ENCODE measurements around the gene KRT8.
"Not testable (repeated sequence)": the region's sequence is repeated elsewhere in the genome, so short reads cannot be mapped to it uniquely, and the experiment has no call there.

The KRT8 gene

DNA sequence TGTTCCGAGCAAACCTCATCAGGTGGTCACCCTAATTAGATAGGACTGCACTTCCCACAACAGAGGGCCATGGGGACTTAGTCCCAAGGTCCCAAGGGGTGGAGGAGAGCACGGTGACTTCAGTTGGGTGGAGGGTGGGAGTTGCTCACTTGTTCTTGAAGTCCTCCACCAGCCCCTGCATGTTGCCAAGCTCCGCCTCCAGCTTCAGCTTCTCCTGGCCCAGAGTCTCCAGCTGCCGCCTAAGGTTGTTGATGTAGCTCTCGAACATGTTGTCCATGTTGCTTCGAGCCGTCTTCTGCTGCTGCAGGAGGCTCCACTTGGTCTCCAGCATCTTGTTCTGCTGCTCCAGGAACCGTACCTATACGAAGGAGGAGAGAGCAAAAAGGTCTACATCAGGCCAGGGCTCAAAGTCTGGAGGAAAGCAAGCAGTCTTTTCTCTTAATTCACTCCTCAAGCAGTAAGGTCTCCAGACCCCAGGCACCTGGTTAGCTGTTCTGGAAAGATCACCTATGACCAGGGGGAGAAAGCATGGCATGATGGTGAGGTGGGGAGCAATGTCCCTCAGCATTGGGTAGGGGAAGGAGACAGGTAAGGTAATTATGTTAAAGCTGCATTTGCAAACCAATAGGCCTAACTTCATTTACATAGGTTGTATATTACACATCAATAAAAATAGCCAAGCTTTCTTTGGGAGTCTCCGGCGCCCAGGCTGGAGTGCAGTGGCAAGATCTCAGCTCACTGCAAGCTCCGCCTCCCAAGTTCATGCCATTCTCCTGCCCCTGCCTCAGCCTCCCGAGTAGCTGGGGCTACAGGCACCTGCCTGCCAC is 2.9 kb downstream of the KRT8 start:
- no peak for DNase-seq

DNA sequence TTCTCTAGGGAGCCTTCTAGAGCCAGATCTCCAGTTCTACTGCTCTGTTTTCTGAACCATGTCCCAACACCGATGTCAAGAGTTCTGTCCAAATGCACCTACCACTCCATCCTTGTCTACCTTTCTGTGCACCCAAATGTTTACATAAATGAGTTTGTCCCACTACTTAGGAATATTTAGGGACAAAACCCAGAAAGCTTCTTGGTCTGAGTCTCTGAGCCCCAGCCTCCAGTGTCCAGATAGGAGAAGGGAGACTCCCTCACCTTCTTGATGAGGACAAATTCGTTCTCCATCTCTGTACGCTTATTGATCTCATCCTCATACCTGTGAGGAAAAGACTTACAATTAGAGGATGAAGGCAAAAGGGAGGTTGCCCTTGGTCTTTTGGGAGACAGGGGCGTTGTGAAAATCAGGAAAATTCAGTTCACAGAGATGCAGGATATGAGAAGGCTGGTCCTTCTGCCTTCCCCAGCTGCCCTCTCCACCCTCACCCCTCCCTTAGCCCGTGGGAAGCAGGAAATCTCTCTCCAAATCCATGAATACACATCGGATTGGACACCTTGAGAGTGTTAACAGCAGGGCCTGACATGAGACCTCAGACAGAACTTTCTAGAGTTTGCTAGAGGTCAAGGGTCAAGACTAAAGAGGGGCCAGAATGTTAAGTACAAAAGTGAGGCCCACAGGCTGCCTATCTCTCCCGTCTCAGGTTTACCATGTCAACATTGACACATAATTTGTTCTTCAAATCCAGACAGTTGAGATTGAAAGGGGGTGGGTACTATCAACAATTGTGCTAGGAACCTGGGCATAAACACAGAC is 3.8 kb downstream of the KRT8 start:
- DNase-seq = no peak

DNA sequence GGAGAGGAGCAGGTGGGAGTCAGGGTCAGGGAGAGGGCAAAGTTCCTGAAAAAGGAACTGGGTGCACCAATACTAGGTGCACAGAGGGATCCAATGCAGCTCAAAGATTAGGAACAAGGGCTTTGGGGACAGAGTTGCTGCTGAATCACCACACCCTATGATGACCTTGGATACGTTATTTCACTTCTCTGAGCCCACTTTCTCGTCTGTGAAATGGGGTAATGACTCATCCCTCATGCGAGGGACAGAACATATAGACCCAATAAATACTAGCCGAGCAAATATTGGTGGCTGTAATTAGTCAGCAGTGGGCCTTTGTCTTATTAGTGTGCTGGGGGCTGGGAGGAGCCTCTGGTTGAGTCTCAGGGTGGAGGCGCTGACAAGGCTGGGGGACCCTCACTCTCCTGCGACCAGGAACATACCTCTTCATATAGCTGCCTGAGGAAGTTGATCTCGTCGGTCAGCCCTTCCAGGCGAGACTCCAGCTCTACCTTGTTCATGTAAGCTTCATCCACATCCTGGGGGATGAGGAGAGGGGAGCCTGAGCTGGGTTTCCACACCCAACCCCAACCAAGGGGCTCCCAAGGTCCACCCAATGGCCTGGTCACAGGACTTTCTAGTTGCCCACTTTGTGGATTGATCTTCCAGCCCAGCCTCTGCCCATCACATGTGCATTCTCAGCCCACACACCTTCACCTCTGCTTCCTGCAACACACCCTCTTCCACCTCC is 4.5 kb downstream of the KRT8 start:
- no peak for DNase-seq

DNA sequence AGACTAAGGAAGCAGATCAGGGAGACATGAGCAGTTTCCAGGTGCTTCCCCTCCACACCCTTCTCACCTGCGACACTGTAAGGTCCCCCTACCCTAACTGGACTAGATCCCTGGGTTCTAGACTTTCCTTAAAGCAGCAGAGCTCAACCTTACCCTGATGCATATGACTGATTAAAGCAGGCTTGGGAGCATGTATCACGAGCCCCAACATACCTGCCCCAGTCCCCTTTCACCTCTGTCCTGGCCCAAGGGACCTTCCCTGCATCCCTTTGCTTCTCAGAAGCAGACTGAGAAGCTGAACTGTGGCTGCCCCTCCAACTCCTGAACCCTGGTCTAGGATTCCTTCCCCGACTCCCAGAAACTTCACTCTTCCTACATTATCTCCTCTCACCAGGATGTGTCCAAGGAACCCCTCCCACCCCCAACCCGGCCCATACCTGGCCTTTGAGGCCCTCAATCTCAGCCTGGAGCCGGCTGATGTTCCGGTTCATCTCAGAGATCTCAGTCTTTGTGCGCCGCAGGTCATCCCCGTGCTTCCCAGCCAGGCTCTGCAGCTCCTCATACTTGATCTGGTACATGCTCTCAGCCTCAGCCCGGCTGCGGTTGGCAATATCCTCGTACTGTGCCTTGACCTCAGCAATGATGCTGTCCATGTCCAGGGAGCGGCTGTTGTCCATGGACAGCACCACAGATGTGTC is 5.4 kb downstream of the KRT8 start:
- no peak for DNase-seq

DNA sequence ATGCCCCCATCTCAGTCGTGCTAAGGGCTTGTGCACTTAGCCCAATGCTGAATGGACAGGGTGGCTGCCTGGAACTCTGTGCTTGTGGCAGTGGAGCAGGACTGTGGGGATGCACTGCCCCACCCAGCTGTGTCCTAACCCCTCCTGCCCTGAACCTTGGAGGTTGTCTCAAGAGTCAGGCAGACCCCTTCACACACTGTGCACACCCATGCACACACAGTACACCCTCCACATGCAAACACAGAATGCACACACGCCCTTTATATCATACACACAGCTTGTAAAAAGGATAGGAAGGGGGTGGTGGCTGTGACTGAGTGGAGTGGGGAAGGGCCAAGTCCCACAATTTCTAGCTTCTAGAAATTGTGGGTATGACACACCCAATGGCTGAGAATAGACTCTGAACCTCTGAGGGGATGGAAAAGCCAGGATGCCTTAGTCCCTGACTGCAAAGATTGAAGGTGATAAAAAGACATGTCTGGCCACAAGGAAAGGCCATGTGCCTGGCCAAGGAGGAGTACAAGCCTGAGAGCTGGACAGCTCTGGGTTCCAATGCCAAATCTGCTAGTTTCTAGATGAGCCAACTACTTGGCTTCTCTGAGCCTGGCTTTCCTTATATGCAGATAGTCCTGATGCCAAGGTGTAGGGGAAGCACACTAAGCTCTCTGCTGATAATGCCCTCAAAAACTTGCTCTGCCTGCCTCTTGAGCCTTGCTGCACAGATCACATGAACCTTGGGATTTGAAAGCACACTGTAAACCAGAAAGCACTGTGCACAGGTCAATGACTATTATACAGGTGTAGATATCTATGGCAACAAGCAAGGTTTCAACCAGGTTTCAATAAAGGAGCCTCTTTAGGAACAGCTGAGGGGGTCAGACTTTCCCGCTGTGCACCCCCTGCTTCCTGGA is 8.4 kb downstream of the KRT8 start:
- no peak for DNase-seq

DNA sequence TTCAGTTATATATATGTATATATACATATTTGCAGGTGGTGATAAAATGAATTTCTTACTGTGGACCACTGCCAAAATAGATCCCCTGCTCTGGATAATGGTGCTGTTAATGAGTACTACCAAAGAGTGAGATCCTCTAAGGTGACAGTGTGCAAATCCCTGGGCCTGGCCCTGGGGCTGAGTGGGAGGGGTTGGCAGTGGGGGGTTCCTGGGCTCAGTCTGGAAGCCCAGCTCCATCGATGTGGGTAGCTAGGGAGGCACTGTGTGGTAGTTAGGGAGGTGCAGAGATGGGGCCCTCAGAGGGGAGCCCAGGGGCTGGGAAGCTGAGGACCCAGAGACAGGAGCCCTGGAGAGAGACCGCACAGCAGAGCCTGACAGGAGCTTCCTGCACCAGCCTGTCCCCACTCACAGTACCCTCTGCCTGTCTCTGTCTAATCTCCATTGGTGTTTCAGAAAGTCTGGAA is 9.1 kb downstream of the KRT8 start:
- no peak for DNase-seq

DNA sequence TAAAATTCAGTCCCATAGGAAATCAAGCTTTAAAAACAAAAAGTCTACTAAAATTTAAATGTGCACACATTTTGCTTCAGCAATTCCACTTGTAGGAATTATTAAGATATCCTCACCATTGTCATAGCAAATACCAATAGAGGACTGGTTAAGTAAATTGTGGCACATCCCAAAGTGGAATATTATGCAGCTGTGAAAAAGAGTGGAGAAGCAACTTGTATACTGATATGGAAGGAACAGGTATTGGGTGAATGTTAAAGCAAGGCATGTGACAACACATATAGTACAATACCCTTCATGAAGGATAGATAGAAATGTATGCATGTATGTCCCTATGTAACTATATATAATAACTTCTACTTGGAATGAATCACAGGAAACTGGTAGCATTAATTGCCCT is 11.9 kb downstream of the KRT8 start:
- no peak for DNase-seq

DNA sequence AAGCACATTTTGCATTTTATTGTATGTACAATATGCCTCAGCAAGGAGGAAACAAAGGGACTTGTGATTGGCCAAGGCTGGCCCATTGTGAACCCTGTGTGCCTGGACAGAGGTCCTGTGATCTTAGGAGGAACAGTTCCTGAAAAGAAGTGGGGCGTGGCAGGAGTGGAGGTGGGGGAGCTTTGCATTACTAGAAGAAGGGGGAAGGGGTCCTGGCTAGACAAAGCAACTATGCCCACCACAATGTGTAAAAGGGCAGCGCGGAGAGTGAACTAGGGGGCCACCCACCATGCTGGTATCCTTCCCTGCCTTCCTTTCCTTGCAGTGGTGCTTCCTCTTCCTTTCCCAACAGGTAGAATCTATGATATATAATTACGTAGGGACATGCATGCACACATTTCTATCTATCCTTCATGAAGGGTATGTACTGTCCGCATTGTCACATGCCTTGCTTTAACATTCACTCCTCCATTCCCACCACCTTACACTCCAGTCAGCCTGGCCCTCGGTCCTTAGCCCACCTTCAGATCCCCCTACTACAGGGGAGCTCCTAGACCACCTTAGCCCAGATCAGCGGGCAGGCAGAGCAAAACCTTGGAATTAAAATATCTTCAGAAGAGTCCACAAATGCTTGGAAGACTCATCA is 12.5 kb downstream of the KRT8 start:
- no peak for DNase-seq

DNA sequence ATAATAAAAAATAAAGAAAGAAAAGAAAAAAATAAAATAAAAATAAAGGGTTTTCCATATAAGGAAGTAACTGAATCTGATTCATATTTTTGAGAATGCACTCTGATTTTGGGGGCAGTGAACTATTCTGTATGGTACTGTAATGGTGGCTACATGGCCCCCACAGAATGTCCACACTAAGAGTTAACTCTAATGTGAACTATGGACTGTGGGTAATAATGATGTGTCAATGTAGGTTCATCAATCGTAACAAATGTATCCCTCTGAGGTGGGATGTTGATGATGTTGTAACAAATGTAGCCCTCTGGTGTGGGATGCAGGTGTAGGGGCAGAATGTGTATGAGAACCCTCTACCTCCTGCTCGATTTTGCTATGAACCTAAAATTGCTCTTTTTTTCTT is 13.8 kb downstream of the KRT8 start:
- DNase-seq = no peak

DNA sequence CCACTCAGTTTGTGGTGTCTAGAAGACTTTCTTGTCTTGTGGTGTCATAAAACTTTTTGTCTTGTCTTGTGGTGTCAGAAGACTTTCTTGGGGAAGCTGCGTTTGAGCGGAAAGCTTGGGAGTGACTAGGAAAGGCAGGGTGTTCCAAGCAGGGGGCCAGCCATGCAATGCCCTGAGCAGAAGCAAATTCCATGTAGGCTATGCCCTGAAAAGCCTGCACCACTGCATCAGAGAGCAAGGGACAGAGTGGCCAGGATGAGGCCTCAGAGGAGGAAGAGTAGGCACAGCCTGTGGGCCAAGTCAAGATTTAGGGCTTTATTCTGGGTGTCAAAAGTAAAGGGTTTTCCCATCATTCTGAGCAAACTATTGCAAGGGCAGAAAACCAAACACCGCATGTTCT is 14.5 kb downstream of the KRT8 start:
- DNase-seq = no peak

DNA sequence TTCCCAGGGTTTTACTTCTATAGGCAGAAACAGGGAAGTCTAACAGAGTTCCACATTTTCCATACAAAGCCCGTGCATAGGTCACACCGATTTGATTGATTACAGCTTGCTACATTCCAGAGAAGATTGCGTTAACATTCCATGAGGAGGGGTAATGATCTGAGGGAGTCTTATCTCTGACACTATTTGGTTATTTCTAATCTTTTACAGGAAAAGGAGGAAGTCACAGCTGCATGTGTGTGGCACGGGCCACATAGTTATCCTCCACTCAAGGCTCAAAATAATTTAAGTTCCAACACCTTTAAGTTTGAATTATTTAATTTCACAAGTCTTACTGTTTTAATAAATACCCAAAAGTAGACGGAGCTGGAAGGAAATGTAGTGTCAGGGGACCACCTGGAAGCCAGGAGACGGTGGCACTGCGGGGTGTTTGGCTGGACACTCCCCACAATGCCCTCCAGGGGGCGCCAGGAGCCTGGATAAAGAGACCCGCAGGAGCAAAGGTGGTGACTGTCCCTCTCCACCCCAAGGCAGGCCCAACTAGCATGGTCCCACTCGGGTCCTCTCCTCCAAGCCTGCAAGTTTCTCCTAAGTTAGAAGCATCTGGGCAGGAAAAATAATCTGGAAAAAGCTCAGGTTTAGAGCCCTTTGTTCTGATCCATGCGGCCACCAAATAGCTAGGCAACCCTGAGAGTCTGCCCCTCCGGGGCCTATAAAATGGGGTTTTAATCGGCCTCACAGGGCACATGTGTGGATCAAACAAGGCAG is 20.2 kb downstream of the KRT8 start:
- DNase-seq = peak; percentile 62

DNA sequence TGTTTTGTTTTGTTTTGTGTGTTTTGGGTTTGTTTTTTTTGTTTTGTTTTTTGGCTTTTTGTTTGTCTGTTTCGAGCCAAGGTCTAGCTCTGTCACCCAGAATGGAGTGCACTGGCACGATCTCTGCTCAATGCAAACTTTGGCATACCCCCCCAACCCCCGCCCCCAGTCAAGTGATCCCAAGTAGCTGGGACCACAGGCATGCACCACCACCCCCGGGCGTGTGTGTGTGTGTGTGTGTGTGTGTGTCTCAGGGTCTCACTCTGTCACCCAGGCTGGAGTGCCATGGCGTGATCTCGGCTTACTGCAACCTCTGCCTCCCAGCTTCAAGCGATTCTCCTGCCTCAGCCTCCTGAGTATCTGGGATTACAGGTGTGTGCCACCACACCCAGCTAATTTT is 24.4 kb downstream of the KRT8 start:
- DNase-seq = not testable (repeated sequence)

DNA sequence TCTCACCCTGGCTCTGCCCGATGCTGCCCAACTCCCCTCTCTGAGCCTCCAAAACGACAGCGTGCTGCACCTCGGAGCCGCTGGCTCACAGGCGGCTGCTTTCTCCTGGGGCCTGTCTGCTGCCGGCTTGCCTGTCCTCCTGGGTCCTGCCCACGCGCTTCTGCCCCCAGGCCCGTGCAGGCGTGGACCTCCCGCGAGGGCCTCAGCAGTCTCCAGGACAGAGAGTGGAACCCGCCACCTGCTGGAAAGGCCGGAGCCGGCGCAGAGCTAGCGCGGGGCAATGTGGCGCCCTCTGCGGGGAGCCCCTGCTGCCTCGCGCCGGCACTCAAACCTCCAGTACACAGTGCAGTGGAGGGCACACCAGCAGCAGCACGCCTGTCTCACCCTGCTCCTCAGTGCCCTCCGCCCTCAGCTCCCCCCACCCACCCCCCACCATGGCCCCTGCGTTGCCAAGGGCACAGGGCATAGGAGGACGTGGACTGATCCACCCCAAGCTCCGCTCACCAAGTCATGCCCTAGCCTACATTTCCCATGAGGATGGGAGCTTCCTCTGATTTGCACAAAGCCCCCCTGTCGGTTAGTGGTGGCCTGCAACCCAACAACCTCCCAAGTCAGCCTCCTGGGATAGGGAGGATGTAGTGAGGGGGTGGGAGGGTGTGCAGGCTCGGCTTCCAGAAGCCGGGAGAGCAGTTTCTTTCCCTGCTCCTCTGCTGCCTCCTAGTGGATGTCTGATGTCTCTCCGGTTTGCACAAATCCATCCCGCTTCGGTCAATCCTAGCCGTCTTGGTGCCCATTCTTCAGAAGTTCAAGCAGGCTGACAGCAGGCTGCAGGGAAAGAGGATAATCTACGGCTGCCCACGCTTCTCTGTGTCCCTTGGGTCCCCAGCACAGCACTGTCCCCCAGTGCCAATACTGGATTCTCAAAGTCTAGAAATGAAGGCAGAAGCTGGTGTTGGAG is 25.2 kb downstream of the KRT8 start:
- peak; percentile 62 for DNase-seq

DNA sequence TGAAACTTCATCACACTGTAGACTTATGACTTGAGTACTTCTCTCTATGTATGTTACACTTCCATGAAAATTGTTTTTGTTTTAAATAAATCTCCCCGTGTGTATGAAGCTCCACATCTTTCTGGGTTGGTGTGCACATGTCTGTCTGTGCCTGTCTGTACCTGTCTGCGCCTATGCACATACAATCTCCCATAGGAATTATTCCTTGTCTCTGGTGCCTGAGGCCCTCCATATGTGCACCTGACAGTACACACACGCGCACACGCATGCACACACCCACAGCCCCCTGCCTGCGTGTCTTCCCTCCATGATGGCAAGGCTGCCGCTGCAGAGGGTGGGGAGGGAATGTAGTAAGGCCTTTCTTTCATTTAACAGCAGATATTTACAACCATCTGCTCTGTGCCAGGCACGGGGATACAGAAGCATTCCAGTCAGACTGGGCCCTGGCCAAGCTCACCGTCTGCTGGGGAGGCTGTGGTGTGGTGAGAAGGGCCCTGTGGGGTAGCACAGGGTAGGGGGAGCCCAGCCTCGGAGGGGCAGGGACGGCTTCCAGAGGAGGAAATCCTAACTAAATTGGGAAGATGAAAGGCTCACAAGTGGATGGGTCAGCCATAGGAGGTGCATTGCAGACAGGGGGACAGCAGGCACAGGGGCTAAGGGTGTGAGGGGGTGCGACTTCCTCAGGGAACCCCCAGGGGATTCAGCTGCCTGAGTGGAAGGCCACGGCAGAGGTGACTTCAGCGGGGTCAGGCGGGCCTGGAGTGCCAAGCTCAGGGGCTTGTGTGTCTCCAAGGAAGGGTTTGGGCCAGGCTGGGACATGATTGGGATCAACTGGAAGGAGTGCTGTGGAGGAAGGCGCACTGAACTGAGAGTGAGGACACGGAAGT is 26.1 kb downstream of the KRT8 start:
- no peak for DNase-seq

DNA sequence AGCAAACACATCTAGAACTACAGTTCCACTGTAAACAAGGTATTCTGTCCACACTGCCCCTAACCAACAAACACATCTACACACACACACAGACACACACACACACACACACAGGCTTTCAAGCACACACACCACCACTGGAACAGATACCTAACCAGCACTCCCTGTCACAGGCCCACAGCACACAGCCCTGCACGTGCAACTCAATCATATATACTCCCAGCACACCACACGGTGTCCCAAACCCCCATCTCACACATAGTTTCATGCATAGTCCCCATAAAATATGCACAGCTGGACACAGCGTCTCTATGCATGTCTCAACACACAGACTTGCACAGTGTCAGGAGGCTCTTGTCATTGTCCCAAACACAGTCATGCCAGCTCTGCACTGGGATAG is 27.6 kb downstream of the KRT8 start:
- no peak for DNase-seq

DNA sequence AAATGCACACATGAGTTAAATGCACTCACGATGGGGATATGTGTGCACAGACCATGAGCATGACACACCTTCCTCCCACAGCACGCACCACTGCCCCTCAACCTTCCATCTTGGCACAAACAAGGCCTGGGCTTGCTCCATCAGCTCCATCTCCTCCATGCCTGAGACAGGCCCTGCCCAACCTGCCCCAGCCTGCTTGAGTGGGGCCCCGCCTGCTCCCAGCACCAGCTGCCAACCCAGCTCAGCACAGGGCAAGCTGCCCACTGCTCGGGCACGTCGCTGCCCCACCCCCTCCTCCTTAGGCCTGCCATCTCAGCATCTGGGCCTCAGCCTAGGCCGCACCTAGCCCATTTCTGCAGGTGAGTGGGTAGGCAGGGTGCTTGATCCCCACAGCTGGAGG is 28.5 kb downstream of the KRT8 start:
- no peak for DNase-seq

DNA sequence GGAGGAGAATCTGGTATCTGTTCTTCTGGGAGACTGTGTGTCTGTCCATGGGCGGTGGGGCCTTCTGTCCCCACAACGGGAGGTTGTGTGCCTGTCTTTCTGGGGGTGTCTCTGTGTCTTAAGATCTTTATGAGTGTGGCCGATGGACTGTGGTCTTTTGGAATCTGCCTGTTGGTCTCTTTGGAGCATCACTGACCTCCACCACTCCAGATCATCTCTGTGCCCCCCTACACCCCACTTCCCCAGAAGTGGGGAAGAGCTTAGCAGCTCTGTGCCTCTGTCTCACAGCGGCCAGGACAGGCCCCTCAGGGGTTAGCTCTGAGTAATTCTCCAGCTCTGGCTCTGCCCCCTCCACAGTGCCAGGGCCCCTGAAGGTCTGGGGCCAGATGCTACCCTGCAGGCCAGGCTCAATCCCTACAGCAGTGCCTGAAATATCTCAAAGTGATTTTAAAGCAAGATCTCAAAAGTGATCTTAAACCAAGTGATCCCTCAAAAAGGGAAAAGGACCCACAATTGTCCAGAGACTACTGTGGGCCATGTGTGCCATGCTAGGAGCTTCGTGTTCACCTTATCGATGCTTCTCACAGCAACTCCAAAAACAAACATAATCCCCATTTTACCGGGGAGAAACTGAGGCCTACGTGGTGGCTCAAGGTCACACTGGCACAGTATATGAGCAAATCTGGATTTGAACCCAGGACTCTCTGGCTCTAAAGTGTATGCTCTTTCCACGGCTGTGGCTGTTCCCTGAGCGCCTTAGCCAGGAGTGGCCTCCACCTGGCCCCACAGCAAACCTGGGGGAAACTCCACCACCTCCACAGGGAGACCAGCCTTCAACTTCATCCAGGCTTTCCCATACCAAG is 30.1 kb downstream of the KRT8 start:
- no peak for DNase-seq
